Measurements from ENCODE around the gene IL10RA.

IL10RA gene

DNA sequence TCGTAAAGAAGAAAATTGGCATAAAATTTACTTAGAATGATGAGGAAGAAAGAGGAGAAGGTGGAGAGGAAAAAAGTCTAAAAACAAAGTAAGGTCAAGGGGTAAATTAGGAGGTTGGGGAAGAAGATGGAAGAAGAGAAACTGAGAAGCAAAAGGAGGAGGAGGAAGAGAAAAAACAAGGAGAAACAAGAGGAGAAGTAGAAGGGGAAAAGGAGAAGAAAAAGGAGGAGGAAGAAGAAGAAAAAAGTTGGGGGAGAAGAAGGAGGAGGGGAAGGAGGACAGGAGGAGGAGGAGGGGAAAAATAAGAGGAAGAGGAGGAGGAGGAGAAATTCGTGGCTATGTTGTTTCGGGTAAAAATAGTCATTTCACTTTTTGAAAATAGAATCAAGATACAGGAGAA, 42.4 kb downstream of the IL10RA start:
- no peak for FAIRE-seq
- no peak for DNase-seq (ENCODE audit: extremely low spot score, insufficient read length, low read depth)

DNA sequence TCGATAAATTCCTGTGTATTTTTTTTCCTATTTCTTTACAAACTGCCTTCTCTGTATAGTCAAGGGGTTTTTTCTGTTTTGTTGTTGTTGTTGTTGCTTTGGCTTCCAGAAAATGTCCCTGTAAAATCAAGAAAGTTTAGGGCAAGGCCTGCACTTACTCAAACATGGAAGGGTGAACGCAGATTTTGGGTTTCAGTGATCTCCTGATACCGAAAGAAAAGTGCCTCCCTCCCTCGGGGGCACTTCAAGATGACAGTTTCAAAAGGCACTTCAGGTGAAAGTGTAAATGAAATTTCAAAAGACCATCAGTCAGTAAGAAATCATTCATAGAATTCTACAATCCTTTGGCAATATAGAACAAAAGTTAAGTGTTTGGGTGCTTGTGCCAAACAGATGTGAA, 47.2 kb downstream of the IL10RA start:
- FAIRE-seq = peak; percentile 78

GRCh38 chr11:118042141-118042540, 55.9 kb downstream of the IL10RA start:
- DNase-seq (ENCODE audit: extremely low spot score, insufficient read length, low read depth) = no peak
- FAIRE-seq = no peak

More for the DNA sequence above, 47.2 kb downstream of the IL10RA start:
- DNase-seq (ENCODE audit: extremely low spot score, insufficient read length, low read depth) = no peak

- FAIRE-seq (no peak), DNase-seq (ENCODE audit: extremely low spot score, insufficient read length, low read depth) (no peak)
Measured at GRCh38 chr11:118042796-118043195, 56.6 kb downstream of the IL10RA start.

- DNase-seq (ENCODE audit: extremely low spot score, insufficient read length, low read depth) (no peak), FAIRE-seq (no peak)
Measured at GRCh38 chr11:118045191-118045590, 59.0 kb downstream of the IL10RA start.

DNA sequence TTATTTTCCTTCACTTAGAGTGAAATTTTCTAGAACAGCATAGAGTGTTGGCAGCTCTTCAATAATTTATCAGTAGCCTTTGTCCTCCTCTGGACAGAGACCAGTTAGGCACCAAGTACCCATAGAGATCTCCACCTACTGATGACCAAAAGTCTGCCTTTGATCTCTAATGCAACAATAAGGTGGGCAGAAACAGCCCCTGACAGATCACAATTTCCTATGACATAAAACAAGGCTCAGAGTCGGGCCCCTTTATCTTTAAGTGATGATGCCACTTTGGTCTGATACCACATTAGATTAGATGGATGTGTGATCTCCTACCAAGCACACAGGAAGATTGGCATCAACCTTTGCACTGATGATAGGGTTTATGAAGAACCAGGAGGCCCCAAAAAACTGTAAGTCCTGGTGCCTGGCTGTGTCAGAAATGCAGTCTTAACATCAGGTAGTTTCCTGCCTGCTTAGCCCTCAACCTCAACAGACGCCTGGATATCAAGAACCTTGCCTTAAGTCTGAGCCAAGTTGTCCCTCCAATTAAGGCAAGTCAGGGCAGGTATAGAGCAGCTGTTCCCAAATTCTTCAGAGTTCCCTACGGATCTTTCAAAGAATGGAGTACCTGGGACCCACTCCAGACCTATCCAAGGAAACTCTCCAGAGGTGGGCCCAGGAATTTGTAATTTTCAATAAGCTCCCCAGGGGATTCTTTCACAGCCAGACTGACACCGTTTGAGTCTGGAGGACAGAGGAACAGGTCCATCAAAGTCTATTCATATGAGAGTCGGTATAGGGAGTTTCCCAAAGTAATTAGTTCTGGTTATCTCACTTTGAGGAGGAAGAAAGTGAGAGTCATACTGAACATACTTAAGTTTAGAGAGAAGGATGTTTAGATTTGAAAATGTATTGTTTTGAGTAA, 60.1 kb downstream of the IL10RA start:
- DNase-seq (ENCODE audit: extremely low spot score, insufficient read length, low read depth) (no peak), FAIRE-seq (peak; percentile 59)

GRCh38 chr11:118046964-118047700, 60.9 kb downstream of the IL10RA start:
- no peak for FAIRE-seq
- DNase-seq (ENCODE audit: extremely low spot score, insufficient read length, low read depth) = no peak

DNA sequence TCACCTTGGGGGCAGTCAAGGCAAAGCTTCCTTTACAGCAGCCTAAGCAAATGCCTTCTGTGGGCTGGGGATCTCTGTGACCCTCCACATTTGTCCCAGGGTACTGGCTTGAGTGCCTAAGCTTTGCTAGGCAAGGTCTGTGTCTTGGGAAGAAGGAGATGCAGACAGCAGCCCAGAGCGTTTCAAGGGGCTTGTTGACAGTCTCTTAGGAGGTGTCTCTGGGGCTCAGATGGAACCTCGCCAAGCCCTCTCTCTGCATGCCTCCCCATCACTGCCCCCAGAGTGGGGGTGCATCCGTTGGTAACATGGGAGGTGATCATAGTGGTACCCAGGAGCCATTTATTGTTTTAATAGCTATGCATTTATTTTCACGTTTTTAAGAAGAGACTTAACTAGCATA, 61.6 kb downstream of the IL10RA start:
- FAIRE-seq (no peak), DNase-seq (ENCODE audit: extremely low spot score, insufficient read length, low read depth) (no peak)

GRCh38 chr11:118048472-118049370, 62.5 kb downstream of the IL10RA start:
- no peak for DNase-seq (ENCODE audit: extremely low spot score, insufficient read length, low read depth)
- peak; percentile 48 for FAIRE-seq

DNA sequence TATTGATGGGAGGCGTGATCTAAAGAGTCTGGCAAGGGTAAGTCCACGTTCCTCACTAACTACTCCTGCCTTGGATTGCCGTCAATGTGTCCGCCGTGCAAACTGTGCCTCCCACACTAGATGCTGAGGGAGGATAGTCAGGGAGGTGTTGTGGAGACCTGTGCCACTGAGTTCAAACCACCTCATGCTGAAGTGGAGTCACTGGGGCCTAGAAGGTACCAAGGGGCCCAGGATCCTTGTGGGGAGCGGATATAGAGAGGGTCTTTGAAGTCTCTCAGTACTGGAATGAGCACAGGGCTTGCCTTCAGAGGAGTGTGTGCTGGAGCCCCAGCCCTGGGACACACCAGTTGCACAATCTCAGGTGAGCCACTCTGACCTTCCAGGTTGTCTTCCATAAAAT, 63.6 kb downstream of the IL10RA start:
- FAIRE-seq (no peak), DNase-seq (ENCODE audit: extremely low spot score, insufficient read length, low read depth) (no peak)

DNA sequence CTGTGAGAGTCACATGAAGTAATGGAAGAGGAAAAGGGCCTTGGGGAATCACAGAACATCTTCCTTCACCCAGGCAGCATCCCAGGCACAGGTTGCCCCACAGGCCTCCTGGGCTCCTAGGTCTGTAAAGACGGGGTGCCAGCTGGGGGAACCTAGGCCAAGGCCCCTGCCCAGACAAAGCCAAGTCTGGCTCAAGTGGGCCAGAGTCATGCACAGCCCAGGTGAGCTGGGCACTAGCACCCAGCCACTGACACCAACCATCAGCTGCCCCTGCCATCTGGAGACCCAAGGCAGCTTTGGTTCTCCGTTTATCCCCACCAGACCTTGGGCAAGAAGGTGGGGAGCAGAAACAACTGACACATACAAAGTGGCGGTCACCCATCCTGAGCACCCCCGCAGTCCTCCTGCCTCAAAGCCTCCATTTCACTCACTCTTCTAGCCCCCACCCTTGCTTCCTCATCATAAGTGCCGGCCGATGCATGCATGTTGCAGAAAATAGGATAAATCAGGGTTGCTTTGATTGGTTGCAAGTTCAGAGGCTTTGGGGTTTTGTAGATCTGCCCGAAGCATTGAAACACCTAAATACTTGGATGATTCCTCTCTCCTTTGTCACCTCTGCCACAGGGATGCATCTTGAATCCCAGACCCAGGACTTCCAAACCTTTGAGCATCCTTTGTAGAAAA, 64.2 kb downstream of the IL10RA start:
- DNase-seq (ENCODE audit: extremely low spot score, insufficient read length, low read depth) = no peak
- no peak for FAIRE-seq
